Central memory CD8-positive, alpha-beta T cell (primary cell): Measurements from ENCODE around the gene VCX2.
"Not testable (repeated sequence)": the region's sequence is repeated elsewhere in the genome, so short reads cannot be mapped to it uniquely, and the experiment has no call there.

ENCODE experiments used
- ATAC-seq: fragments of 150-1000 bp; cut with Tn5 transposase; replicated peaks from 2 replicates; pipeline ENCODE4 v1.10.0; 2022; ENCODE audit warnings: mild to moderate bottlenecking, moderate FRiP score, moderate number of reproducible peaks; ENCODE audit not compliant: poor library complexity, severe bottlenecking; ENCODE audit errors: extremely low read depth
- DNase-seq, 2 donors: peaks; one replicate each; pipeline ENCODE4 v3.0.0; 2021; ENCODE audit warnings: low spot score in 2 of 2
- H3K27ac Mint-ChIP-seq: one replicate; pipeline ENCODE4 v1.8.0; 2022; ENCODE audit warnings: low read depth, mild to moderate bottlenecking, moderate library complexity, mixed read lengths
- H3K27me3 Mint-ChIP-seq: one replicate; pipeline ENCODE4 v1.8.0; 2022; ENCODE audit warnings: mixed read lengths
- H3K36me3 Mint-ChIP-seq: one replicate; pipeline ENCODE4 v1.8.0; 2022; ENCODE audit warnings: mild to moderate bottlenecking, moderate library complexity, mixed read lengths; ENCODE audit not compliant: insufficient read depth
- H3K4me1 Mint-ChIP-seq: one replicate; pipeline ENCODE4 v1.8.0; 2022; ENCODE audit warnings: mixed read lengths
- H3K4me3 Mint-ChIP-seq: one replicate; pipeline ENCODE4 v1.8.0; 2022; ENCODE audit warnings: mild to moderate bottlenecking, moderate library complexity, mixed read lengths
- H3K9me3 Mint-ChIP-seq: one replicate; pipeline ENCODE4 v1.8.0; 2022; ENCODE audit warnings: mixed read lengths

VCX2 gene

GRCh38 chrX:8171169-8171568, at the start of gene VCX2:
VCX2 (minus strand) TSS chrX:8171267; CDS start chrX:8170643, 624 bp downstream.
- not testable (repeated sequence) for H3K4me1 Mint-ChIP-seq, H3K9me3 Mint-ChIP-seq, H3K27me3 Mint-ChIP-seq, H3K4me3 Mint-ChIP-seq, DNase-seq, ATAC-seq, H3K27ac Mint-ChIP-seq, H3K36me3 Mint-ChIP-seq

DNA sequence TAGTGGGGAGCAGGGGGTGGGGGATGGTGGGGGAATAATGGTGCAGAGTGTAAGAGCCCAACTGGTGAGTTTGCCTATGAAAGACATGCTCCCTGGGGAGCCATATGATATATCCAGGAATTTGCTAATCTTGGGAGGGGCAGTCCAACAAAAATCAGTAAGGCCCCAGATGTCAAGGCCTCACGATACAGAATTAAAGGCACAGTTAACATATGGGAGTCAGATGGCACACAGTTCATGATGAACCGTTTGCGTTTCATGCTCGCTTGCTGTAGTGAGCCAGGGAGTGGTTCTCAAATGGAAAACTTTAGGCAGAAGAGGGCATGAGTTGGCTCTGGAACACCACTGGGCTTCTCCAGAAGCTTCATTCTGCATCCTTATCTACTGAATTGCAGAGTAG, 33.9 kb upstream of the VCX2 start:
- Mint-ChIP-seq H3K36me3 (no peaks in the 10 kb centered on the region), H3K4me1 (no peaks in the 10 kb centered on the region), H3K27ac (no peak overlapping the region), H3K27me3 (no peaks in the 10 kb centered on the region), H3K4me3 (no peak overlapping the region), H3K9me3 (no peaks in the 10 kb centered on the region)
- ATAC-seq (no peak), DNase-seq (no peak)

- DNase-seq: no peak
- Mint-ChIP-seq H3K9me3 (no peaks in the 10 kb centered on the region), H3K27ac (no peak overlapping the region), H3K4me3 (no peak overlapping the region), H3K36me3 (no peaks in the 10 kb centered on the region), H3K27me3 (no peaks in the 10 kb centered on the region), H3K4me1 (no peaks in the 10 kb centered on the region)
- no peak for ATAC-seq
These were observed 33.3 kb upstream of the VCX2 start for GRCh38 chrX:8204169-8204935.

DNA sequence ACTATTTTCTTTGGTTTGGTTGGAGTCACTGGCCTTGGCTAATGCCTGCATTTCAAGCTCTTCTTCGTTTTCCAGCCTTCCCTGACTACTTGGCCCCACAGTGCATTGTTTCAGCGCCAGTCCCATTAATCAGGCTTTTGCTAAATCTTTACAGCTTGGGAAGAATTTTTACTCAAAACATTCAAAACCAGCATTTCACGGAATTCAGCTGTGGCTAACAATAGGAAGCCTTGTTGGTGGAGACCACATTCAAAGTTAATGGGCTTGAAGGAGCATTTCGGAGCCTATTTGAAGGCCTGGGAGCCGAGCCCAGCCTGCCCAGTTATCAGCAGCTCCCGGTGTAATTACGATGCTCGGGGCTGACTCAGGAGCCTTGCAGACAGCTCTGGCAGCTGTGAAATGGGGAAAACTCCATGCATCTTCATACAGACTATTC, 30.8 kb upstream of the VCX2 start:
- peaks cover 5% of the 10 kb centered on the region for H3K9me3 Mint-ChIP-seq
- no peak overlapping the region for H3K4me3 Mint-ChIP-seq
- DNase-seq (no peak), ATAC-seq (no peak)
- no peaks in the 10 kb centered on the region for H3K4me1 Mint-ChIP-seq
- no peaks in the 10 kb centered on the region for H3K27me3 Mint-ChIP-seq
- no peaks in the 10 kb centered on the region for H3K36me3 Mint-ChIP-seq
- no peak overlapping the region for H3K27ac Mint-ChIP-seq

DNA sequence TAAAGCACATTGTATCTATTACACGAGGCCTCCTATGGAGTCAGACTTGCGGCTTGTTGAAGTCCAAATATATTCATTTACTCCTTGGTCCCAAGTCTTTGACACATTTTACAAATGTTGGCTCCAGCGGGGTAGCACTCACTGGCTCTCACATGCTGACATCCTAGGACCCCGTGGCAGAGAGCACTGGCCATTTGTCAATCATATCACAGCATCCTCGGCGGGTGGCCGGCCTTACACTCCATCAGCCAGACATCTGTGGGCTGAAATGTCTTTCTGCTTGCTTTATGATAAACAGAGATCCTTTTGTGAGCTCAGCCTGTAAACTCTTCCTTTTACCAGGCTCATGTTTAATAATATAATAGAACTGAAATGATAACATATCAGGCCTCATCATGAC, 25.7 kb upstream of the VCX2 start:
- ATAC-seq: no peak
- DNase-seq: no peak
- no peaks in the 10 kb centered on the region for H3K36me3 Mint-ChIP-seq
- H3K9me3 Mint-ChIP-seq: peaks cover 5% of the 10 kb centered on the region
- no peaks in the 10 kb centered on the region for H3K4me1 Mint-ChIP-seq
- H3K27me3 Mint-ChIP-seq: no peaks in the 10 kb centered on the region
- no peak overlapping the region for H3K27ac Mint-ChIP-seq
- H3K4me3 Mint-ChIP-seq: no peak overlapping the region

DNA sequence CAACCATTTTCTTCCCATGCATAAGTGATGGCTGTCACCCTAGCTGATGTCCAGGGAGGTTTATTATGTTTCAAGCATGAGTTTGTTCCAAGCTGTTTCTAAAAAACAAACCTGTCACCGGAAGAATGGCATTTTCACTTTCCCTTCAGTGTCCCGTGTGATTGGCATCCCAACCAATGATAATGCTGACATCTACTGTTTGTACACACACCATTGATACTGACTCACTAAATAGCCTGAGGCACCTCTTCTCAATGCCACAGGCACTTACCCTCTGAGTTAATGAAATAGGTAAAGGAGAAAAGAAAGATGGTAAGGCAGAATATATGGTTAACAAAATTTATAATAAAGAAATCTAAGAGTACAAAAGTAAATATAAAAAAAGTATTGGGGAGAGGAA, 23.1 kb upstream of the VCX2 start:
- Mint-ChIP-seq H3K9me3 (peaks cover 5% of the 10 kb centered on the region), H3K27ac (no peak overlapping the region), H3K27me3 (no peaks in the 10 kb centered on the region), H3K4me1 (no peaks in the 10 kb centered on the region), H3K36me3 (no peaks in the 10 kb centered on the region), H3K4me3 (no peak overlapping the region)
- no peak for DNase-seq
- ATAC-seq: no peak

GRCh38 chrX:8192276-8192675, 21.2 kb upstream of the VCX2 start:
- Mint-ChIP-seq H3K27me3 (no peaks in the 10 kb centered on the region), H3K9me3 (no peaks in the 10 kb centered on the region)
- DNase-seq: no peak

GRCh38 chrX:8191022-8191421, 20.0 kb upstream of the VCX2 start:
- ATAC-seq: no peak
- Mint-ChIP-seq H3K27me3 (no peaks in the 10 kb centered on the region), H3K9me3 (no peaks in the 10 kb centered on the region), H3K36me3 (no peaks in the 10 kb centered on the region), H3K27ac (no peak overlapping the region), H3K4me1 (no peaks in the 10 kb centered on the region), H3K4me3 (no peak overlapping the region)
- no peak for DNase-seq

More at GRCh38 chrX:8192276-8192675, 21.2 kb upstream of the VCX2 start:
- H3K36me3 Mint-ChIP-seq: no peaks in the 10 kb centered on the region
- no peaks in the 10 kb centered on the region for H3K4me1 Mint-ChIP-seq
- no peak for ATAC-seq
- H3K27ac Mint-ChIP-seq: no peak overlapping the region
- no peak overlapping the region for H3K4me3 Mint-ChIP-seq

GRCh38 chrX:8190341-8190830, 19.3 kb upstream of the VCX2 start:
- H3K4me3 Mint-ChIP-seq: no peak overlapping the region
- ATAC-seq: no peak

GRCh38 chrX:8189096-8189830, 18.2 kb upstream of the VCX2 start:
- H3K36me3 Mint-ChIP-seq: no peaks in the 10 kb centered on the region
- no peak overlapping the region for H3K4me3 Mint-ChIP-seq
- DNase-seq: no peak
- H3K4me1 Mint-ChIP-seq: no peaks in the 10 kb centered on the region
- H3K9me3 Mint-ChIP-seq: no peaks in the 10 kb centered on the region
- no peaks in the 10 kb centered on the region for H3K27me3 Mint-ChIP-seq
- no peak for ATAC-seq
- H3K27ac Mint-ChIP-seq: no peak overlapping the region

More at GRCh38 chrX:8190341-8190830, 19.3 kb upstream of the VCX2 start:
- H3K27me3 Mint-ChIP-seq: no peaks in the 10 kb centered on the region
- no peaks in the 10 kb centered on the region for H3K9me3 Mint-ChIP-seq
- no peaks in the 10 kb centered on the region for H3K36me3 Mint-ChIP-seq
- no peak overlapping the region for H3K27ac Mint-ChIP-seq
- no peaks in the 10 kb centered on the region for H3K4me1 Mint-ChIP-seq
- DNase-seq: no peak

GRCh38 chrX:8183346-8183745, 12.3 kb upstream of the VCX2 start:
- ATAC-seq (no peak), DNase-seq (no peak)
- Mint-ChIP-seq H3K4me3 (no peak overlapping the region), H3K27ac (no peak overlapping the region), H3K27me3 (no peaks in the 10 kb centered on the region), H3K4me1 (no peaks in the 10 kb centered on the region), H3K36me3 (no peaks in the 10 kb centered on the region), H3K9me3 (no peaks in the 10 kb centered on the region)

- no peaks in the 10 kb centered on the region for H3K4me1 Mint-ChIP-seq
- H3K27ac Mint-ChIP-seq: no peak overlapping the region
- H3K9me3 Mint-ChIP-seq: no peaks in the 10 kb centered on the region
- DNase-seq (no peak), ATAC-seq (no peak)
- H3K27me3 Mint-ChIP-seq: no peaks in the 10 kb centered on the region
- no peaks in the 10 kb centered on the region for H3K36me3 Mint-ChIP-seq
- no peak overlapping the region for H3K4me3 Mint-ChIP-seq
These were observed 8.6 kb upstream of the VCX2 start for GRCh38 chrX:8179656-8180055.

DNA sequence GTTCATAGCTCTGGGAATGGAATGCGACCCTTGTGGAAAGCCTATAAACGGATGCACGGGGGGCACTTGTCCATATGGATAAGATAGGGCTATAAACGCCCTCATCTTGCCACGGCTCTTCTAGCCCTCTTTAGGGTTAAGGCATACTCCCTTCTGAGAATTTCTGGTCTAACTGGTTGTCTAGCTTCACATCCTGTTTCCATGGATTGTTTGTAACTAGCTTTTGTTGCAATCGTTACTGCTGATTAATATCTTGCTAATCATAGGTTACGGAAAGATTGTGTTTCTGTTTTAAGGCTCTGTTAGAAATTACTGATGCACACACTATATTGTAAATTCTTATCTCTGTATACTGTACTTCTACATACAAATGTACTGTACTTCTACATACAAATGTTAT, 17.1 kb downstream of the VCX2 start:
- H3K4me3 Mint-ChIP-seq, H3K27me3 Mint-ChIP-seq, ATAC-seq, H3K9me3 Mint-ChIP-seq, H3K36me3 Mint-ChIP-seq, H3K27ac Mint-ChIP-seq, H3K4me1 Mint-ChIP-seq, DNase-seq: not testable (repeated sequence)
